ENCODE data around the gene ATP6V1D.

The ATP6V1D gene

GRCh38 chr14:67400434-67400833, 40.8 kb upstream of the ATP6V1D start:
- no peaks in the 10 kb centered on the region for H4K20me1 ChIP-seq (ENCODE audit: insufficient read depth, low read length)
- H3K36me3 ChIP-seq (ENCODE audit: insufficient read depth, low read length) = no peaks in the 10 kb centered on the region
- H3F3A ChIP-seq (ENCODE audit: insufficient read depth, low read length) = no peaks in the 10 kb centered on the region
- no peak overlapping the region for H2AFZ ChIP-seq (ENCODE audit: low read length)
- H3K9me3 ChIP-seq (ENCODE audit: low read length) = no peaks in the 10 kb centered on the region
- H3K9me2 ChIP-seq (ENCODE audit: low read depth, low read length) = no peaks in the 10 kb centered on the region
- no peak overlapping the region for H3K4me3 ChIP-seq (ENCODE audit: low read depth, low read length, poor library complexity, severe bottlenecking)
- no peaks in the 10 kb centered on the region for H3K27me3 ChIP-seq (ENCODE audit: insufficient read depth, low read length)
- TF ChIP-seq, protein P1, sequence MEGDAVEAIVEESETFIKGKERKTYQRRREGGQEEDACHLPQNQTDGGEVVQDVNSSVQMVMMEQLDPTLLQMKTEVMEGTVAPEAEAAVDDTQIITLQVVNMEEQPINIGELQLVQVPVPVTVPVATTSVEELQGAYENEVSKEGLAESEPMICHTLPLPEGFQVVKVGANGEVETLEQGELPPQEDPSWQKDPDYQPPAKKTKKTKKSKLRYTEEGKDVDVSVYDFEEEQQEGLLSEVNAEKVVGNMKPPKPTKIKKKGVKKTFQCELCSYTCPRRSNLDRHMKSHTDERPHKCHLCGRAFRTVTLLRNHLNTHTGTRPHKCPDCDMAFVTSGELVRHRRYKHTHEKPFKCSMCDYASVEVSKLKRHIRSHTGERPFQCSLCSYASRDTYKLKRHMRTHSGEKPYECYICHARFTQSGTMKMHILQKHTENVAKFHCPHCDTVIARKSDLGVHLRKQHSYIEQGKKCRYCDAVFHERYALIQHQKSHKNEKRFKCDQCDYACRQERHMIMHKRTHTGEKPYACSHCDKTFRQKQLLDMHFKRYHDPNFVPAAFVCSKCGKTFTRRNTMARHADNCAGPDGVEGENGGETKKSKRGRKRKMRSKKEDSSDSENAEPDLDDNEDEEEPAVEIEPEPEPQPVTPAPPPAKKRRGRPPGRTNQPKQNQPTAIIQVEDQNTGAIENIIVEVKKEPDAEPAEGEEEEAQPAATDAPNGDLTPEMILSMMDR (IDR thresholded peaks at IDR 0.05; ENCODE audit: low read length) = no peak
- TF ChIP-seq EZH2 (IDR thresholded peaks at IDR 0.05; ENCODE audit: borderline replicate concordance, low read length) = no peak
- no peaks in the 10 kb centered on the region for H3K4me1 ChIP-seq (ENCODE audit: insufficient read depth, low read length, severe bottlenecking)
- no peaks in the 10 kb centered on the region for H3K79me2 ChIP-seq (ENCODE audit: insufficient read depth, low read length)
- no peak overlapping the region for H3K9ac ChIP-seq (ENCODE audit: low read length)
- no peak overlapping the region for H3K27ac ChIP-seq (ENCODE audit: low read depth, low read length, poor library complexity, severe bottlenecking)
- H3K4me2 ChIP-seq (ENCODE audit: low read length) = no peak overlapping the region

DNA sequence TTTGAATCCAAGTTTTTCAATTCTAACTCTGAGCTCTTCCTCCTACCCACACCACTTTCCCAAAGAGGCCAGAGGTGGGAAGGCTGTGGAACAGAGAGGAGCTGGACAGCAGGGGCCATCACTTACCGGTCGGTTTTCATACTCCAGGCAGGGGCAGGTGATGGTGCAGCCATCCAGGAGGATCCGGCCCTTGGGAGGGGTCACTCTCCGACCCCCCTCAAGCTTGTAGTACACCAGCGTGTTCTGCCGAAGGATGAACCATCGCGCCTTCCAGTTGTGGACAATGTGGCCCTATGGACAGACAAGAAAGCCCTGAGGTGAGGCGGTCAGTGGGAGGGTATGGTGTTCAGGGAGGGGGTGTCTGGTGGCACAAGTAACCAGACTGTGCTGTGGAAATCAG, 37.9 kb upstream of the ATP6V1D start:
- H3K9me2 ChIP-seq (ENCODE audit: low read depth, low read length) = no peaks in the 10 kb centered on the region
- no peaks in the 10 kb centered on the region for H3K27me3 ChIP-seq (ENCODE audit: insufficient read depth, low read length)
- no peaks in the 10 kb centered on the region for H3K9me3 ChIP-seq (ENCODE audit: low read length)

GRCh38 chr14:67396381-67396970, 36.9 kb upstream of the ATP6V1D start:
- H3K4me1 ChIP-seq (ENCODE audit: insufficient read depth, low read length, severe bottlenecking) = no peaks in the 10 kb centered on the region
- no peaks in the 10 kb centered on the region for H3K9me3 ChIP-seq (ENCODE audit: low read length)
- H3F3A ChIP-seq (ENCODE audit: insufficient read depth, low read length) = no peaks in the 10 kb centered on the region
- H2AFZ ChIP-seq (ENCODE audit: low read length) = no peak overlapping the region
- H3K4me3 ChIP-seq (ENCODE audit: low read depth, low read length, poor library complexity, severe bottlenecking) = no peak overlapping the region
- H3K79me2 ChIP-seq (ENCODE audit: insufficient read depth, low read length) = no peaks in the 10 kb centered on the region
- TF ChIP-seq, protein P1 (IDR thresholded peaks at IDR 0.05; ENCODE audit: low read length) = no peak
- TF ChIP-seq EZH2 (IDR thresholded peaks at IDR 0.05; ENCODE audit: borderline replicate concordance, low read length) = no peak
- no peak overlapping the region for H3K9ac ChIP-seq (ENCODE audit: low read length)
- no peak overlapping the region for H3K27ac ChIP-seq (ENCODE audit: low read depth, low read length, poor library complexity, severe bottlenecking)
- no peaks in the 10 kb centered on the region for H3K9me2 ChIP-seq (ENCODE audit: low read depth, low read length)
- no peak overlapping the region for H3K4me2 ChIP-seq (ENCODE audit: low read length)
- no peaks in the 10 kb centered on the region for H4K20me1 ChIP-seq (ENCODE audit: insufficient read depth, low read length)
- H3K27me3 ChIP-seq (ENCODE audit: insufficient read depth, low read length) = no peaks in the 10 kb centered on the region
- no peaks in the 10 kb centered on the region for H3K36me3 ChIP-seq (ENCODE audit: insufficient read depth, low read length)

More for the DNA sequence above, 37.9 kb upstream of the ATP6V1D start:
- no peak overlapping the region for H3K4me3 ChIP-seq (ENCODE audit: low read depth, low read length, poor library complexity, severe bottlenecking)
- H3F3A ChIP-seq (ENCODE audit: insufficient read depth, low read length) = no peaks in the 10 kb centered on the region
- no peaks in the 10 kb centered on the region for H3K4me1 ChIP-seq (ENCODE audit: insufficient read depth, low read length, severe bottlenecking)
- no peak overlapping the region for H3K4me2 ChIP-seq (ENCODE audit: low read length)
- no peaks in the 10 kb centered on the region for H4K20me1 ChIP-seq (ENCODE audit: insufficient read depth, low read length)
- no peaks in the 10 kb centered on the region for H3K36me3 ChIP-seq (ENCODE audit: insufficient read depth, low read length)
- H3K9ac ChIP-seq (ENCODE audit: low read length) = no peak overlapping the region
- no peaks in the 10 kb centered on the region for H3K79me2 ChIP-seq (ENCODE audit: insufficient read depth, low read length)
- no peak overlapping the region for H2AFZ ChIP-seq (ENCODE audit: low read length)
- TF ChIP-seq EZH2 (IDR thresholded peaks at IDR 0.05; ENCODE audit: borderline replicate concordance, low read length) = no peak
- TF ChIP-seq, protein P1 (IDR thresholded peaks at IDR 0.05; ENCODE audit: low read length) = no peak
- no peak overlapping the region for H3K27ac ChIP-seq (ENCODE audit: low read depth, low read length, poor library complexity, severe bottlenecking)

Measured in OCI-LY1 (cell line).